CD14-positive monocyte (primary cell): ENCODE results near the gene UGT2B15. TPM values are rescaled to one million over a fixed set of nuclear protein-coding genes. Genes with fewer than 3 reads are reported as not detected.

Experiments
- DNase-seq, 3 donors: peaks; one replicate each; pipeline ENCODE4 v3.0.0-alpha.2; 2011 to 2022
- H2AFZ ChIP-seq: 2 replicates; pipeline ENCODE4 v1.6.0; 2012; ENCODE audit warnings: mild to moderate bottlenecking, low read depth, low read length, inconsistent platforms; ENCODE audit not compliant: insufficient read depth, poor library complexity, severe bottlenecking
- H3K27ac ChIP-seq, 2 donors: 1 replicate in 1 of 2; 2 replicates in 1 of 2; pipeline ENCODE4 v1.5.1; 2012 to 2013; ENCODE audit warnings: low read length in 2 of 2, control low read depth in 1 of 2, inconsistent platforms in 1 of 2, low read depth in 1 of 2, mild to moderate bottlenecking in 1 of 2
- H3K27me3 ChIP-seq, 2 donors: one replicate each; pipeline versions ENCODE4 v1.6.0 to v1.6.1; 2011 to 2013; ENCODE audit warnings: low read length in 2 of 2; ENCODE audit not compliant: control insufficient read depth in 2 of 2, insufficient read depth in 2 of 2
- H3K36me3 ChIP-seq, 2 donors: replicated peaks in 1 of 2; 1 replicate in 1 of 2; 2 replicates in 1 of 2; pipeline versions ENCODE4 v1.5.1 to v1.6.1; 2012 to 2013; ENCODE audit warnings: low read length in 2 of 2, control low read depth in 1 of 2, inconsistent platforms in 1 of 2, mild to moderate bottlenecking in 1 of 2; ENCODE audit not compliant: insufficient read depth in 2 of 2, control insufficient read depth in 1 of 2
- H3K4me1 ChIP-seq, 2 donors: 1 replicate in 1 of 2; 2 replicates in 1 of 2; pipeline versions ENCODE4 v1.5.1 to v1.6.1; 2012 to 2013; ENCODE audit warnings: low read length in 2 of 2, control low read depth in 1 of 2, inconsistent platforms in 1 of 2, mild to moderate bottlenecking in 1 of 2, moderate library complexity in 1 of 2; ENCODE audit not compliant: insufficient read depth in 2 of 2, control insufficient read depth in 1 of 2
- H3K4me2 ChIP-seq: replicated peaks from 2 replicates; pipeline ENCODE3; 2012; ENCODE audit warnings: low read length, moderate library complexity, mild to moderate bottlenecking; ENCODE audit not compliant: poor library complexity, severe bottlenecking; ENCODE audit errors: extremely low read depth
- H3K4me3 ChIP-seq, 3 experiments: fragments of 200-600 bp in 1 of 3; sonication (generic) in 1 of 3; replicated peaks in 1 of 3; 1 replicate in 2 of 3; 2 replicates in 1 of 3; pipeline ENCODE4 v1.5.1; 2011 to 2013; ENCODE audit warnings: low read length in 3 of 3, mild to moderate bottlenecking in 3 of 3, control low read depth in 2 of 3, low read depth in 2 of 3, inconsistent platforms in 1 of 3, moderate library complexity in 1 of 3
- H3K79me2 ChIP-seq: 2 replicates; pipeline ENCODE4 v1.6.0; 2012; ENCODE audit warnings: mild to moderate bottlenecking, control low read depth, inconsistent platforms, low read length, moderate library complexity; ENCODE audit not compliant: insufficient read depth
- H3K9ac ChIP-seq: 2 replicates; pipeline ENCODE4 v1.6.0; 2017; ENCODE audit warnings: low read length, mild to moderate bottlenecking; ENCODE audit not compliant: insufficient read depth, poor library complexity, severe bottlenecking
- H3K9me3 ChIP-seq, 2 donors: replicated peaks in 1 of 2; 1 replicate in 1 of 2; 2 replicates in 1 of 2; pipeline versions ENCODE4 v1.5.1 to v1.6.1; 2012 to 2013; ENCODE audit warnings: low read length in 2 of 2, control low read depth in 1 of 2; ENCODE audit not compliant: control insufficient read depth in 1 of 2, insufficient read depth in 1 of 2
- H4K20me1 ChIP-seq: 2 replicates; pipeline ENCODE4 v1.6.0; 2012; ENCODE audit warnings: mild to moderate bottlenecking, low read length, control low read depth, moderate library complexity; ENCODE audit not compliant: insufficient read depth
- H3K27ac Mint-ChIP-seq, 7 donors: one replicate each; pipeline ENCODE4 v1.8.0; 2020; ENCODE audit warnings: mild to moderate bottlenecking in 7 of 7, mixed read lengths in 7 of 7, moderate library complexity in 6 of 7, inconsistent platforms in 2 of 7
- H3K27me3 Mint-ChIP-seq, 3 donors: one replicate each; pipeline ENCODE4 v1.8.0; 2021 to 2022; ENCODE audit warnings: low read depth in 3 of 3, mild to moderate bottlenecking in 3 of 3, mixed read lengths in 3 of 3, moderate library complexity in 3 of 3, inconsistent platforms in 1 of 3
- H3K36me3 Mint-ChIP-seq, 2 donors: one replicate each; pipeline ENCODE4 v1.8.0; 2020; ENCODE audit warnings: mixed read lengths in 2 of 2, inconsistent platforms in 1 of 2, mild to moderate bottlenecking in 1 of 2
- H3K4me1 Mint-ChIP-seq: one replicate; pipeline ENCODE4 v1.8.0; 2020; ENCODE audit warnings: mild to moderate bottlenecking, mixed read lengths
- H3K4me3 Mint-ChIP-seq, 2 donors: one replicate each; pipeline ENCODE4 v1.8.0; 2020; ENCODE audit warnings: mild to moderate bottlenecking in 2 of 2, mixed read lengths in 2 of 2, moderate library complexity in 1 of 2
- H3K9me3 Mint-ChIP-seq, 7 donors: one replicate each; pipeline ENCODE4 v1.8.0; 2020 to 2022; ENCODE audit warnings: mixed read lengths in 7 of 7, mild to moderate bottlenecking in 6 of 7, moderate library complexity in 6 of 7, inconsistent platforms in 2 of 7
- WGBS: methylation state at CpG from one replicate; pipeline ENCODE4 v1.1.5; 2013; ENCODE audit warnings: missing lambda C conversion rate; ENCODE audit not compliant: insufficient coverage; 5-methylcytosine and 5-hydroxymethylcytosine counted together
- intact Hi-C, 2 donors: fragments of 100-400 bp; cut with micrococcal nuclease; formaldehyde crosslinking; loops; one replicate each; pipeline versions ENCODE4 v1.15.0 to v1.15.1; 2023
- polyA plus RNA-seq, 3 donors: library from polyadenylated mRNA; depleted of rRNA in 1 of 3; unstranded in 2 of 3; stranded (reverse) in 1 of 3; fragments of 300-500 nt in 2 of 3; fragments of >200 nt in 1 of 3; fragmentation: Illumina TruSeq in 2 of 3; gene quantifications; 1 replicate in 2 of 3; 2 replicates in 1 of 3; pipeline ENCODE4 v1.2.3, GENCODE V29; 2012 to 2021
- TF ChIP-seq, protein P1 (sequence below): fragments of 200-600 bp; IDR thresholded peaks from one replicate; pipeline ENCODE4 v1.8.0; 2022; ENCODE audit warnings: antibody characterized with exemption, mild to moderate bottlenecking

Gene UGT2B15
- polyA plus RNA-seq, 3 donors, result not detected

DNA sequence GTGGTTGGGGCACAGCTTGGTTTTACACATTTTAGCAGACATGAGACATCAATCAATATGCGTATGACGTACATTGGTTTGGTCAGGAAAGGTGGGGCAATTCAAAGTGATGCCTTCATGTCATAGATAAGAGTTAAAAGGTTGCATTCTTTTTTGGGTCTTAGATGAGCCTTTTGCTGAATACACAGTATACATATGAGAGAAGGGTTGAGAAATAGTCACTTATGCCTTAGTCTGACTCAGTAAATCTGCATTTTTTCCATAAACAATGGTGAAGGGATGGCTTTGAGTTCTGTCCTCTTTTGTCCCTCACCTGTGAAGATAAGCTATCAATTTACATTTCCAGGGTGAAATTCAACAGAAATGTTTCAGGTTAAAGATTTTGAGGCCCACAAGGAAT, 43.9 kb upstream of the UGT2B15 start:
- Histone ChIP-seq H3K4me3 (no peak overlapping the region), H4K20me1 (no peaks in the 10 kb centered on the region), H3K9ac (no peak overlapping the region), H3K4me2 (no peak overlapping the region), H3K27me3 (no peaks in the 10 kb centered on the region), H3K27ac (no peak overlapping the region), H3K79me2 (no peaks in the 10 kb centered on the region), H3K36me3 (no peaks in the 10 kb centered on the region), H3K9me3 (no peaks in the 10 kb centered on the region), H2AFZ (no peak overlapping the region), H3K4me1 (no peaks in the 10 kb centered on the region)
- WGBS, result 100% methylated on average over 1 of the region's 2 CpGs
- Mint-ChIP-seq H3K9me3 (peaks cover 0 to 4% (median 0%) of the 10 kb centered on the region in 7 donors), H3K36me3 (no peaks in the 10 kb centered on the region), H3K4me1 (no peaks in the 10 kb centered on the region), H3K27ac (no peak overlapping the region), H3K4me3 (no peak overlapping the region), H3K27me3 (no peaks in the 10 kb centered on the region)
- intact Hi-C loops, result no loop called here
- TF ChIP-seq, protein P1, sequence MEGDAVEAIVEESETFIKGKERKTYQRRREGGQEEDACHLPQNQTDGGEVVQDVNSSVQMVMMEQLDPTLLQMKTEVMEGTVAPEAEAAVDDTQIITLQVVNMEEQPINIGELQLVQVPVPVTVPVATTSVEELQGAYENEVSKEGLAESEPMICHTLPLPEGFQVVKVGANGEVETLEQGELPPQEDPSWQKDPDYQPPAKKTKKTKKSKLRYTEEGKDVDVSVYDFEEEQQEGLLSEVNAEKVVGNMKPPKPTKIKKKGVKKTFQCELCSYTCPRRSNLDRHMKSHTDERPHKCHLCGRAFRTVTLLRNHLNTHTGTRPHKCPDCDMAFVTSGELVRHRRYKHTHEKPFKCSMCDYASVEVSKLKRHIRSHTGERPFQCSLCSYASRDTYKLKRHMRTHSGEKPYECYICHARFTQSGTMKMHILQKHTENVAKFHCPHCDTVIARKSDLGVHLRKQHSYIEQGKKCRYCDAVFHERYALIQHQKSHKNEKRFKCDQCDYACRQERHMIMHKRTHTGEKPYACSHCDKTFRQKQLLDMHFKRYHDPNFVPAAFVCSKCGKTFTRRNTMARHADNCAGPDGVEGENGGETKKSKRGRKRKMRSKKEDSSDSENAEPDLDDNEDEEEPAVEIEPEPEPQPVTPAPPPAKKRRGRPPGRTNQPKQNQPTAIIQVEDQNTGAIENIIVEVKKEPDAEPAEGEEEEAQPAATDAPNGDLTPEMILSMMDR, result no peak
- DNase-seq, result no peak

DNA sequence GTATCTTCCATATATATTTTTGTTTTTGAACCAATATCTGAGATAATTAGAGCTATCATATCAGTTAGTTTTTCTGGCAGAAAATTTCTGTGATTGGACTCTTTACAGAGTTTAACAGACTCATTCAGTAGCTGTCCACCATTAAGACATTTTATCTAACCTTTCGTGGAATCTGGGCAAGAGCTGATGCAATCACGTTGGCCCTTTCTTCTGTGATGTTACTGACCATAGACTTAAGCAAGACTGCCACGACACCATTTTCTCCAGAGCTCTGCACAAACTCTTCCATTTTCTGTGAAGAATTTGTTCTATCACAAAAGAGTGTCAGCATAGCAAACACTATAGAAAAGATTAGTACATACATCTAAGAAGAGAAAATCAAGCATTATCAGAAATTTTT, 41.8 kb upstream of the UGT2B15 start:
- no peaks in the 10 kb centered on the region for H3K4me1 Mint-ChIP-seq
- WGBS, result 100% methylated on average over 1 of the region's 3 CpGs

More for the DNA sequence above, 41.8 kb upstream of the UGT2B15 start:
- H3K27ac ChIP-seq, result no peak overlapping the region
- H4K20me1 ChIP-seq, result no peaks in the 10 kb centered on the region
- H2AFZ ChIP-seq, result no peak overlapping the region
- no peaks in the 10 kb centered on the region for H3K27me3 ChIP-seq
- no peaks in the 10 kb centered on the region for H3K9me3 ChIP-seq
- no peaks in the 10 kb centered on the region for H3K36me3 Mint-ChIP-seq
- TF ChIP-seq, protein P1, result no peak
- H3K4me3 Mint-ChIP-seq, result no peak overlapping the region
- no peak overlapping the region for H3K4me3 ChIP-seq
- no peak for DNase-seq
- peaks cover 0 to 4% (median 0%) of the 10 kb centered on the region in 7 donors for H3K9me3 Mint-ChIP-seq
- intact Hi-C loops, result no loop called here
- no peak overlapping the region for H3K9ac ChIP-seq
- H3K36me3 ChIP-seq, result no peaks in the 10 kb centered on the region
- no peak overlapping the region for H3K4me2 ChIP-seq
- H3K27me3 Mint-ChIP-seq, result no peaks in the 10 kb centered on the region
- H3K79me2 ChIP-seq, result no peaks in the 10 kb centered on the region
- no peak overlapping the region for H3K27ac Mint-ChIP-seq
- H3K4me1 ChIP-seq, result no peaks in the 10 kb centered on the region
